CD4-positive, alpha-beta memory T cell (primary cell): ENCODE results near the gene CCDC93. TPM values are rescaled to one million over a fixed set of nuclear protein-coding genes. Genes with fewer than 3 reads are reported as not detected.
"Not testable (repeated sequence)": the region's sequence is repeated elsewhere in the genome, so short reads cannot be mapped to it uniquely, and the experiment has no call there.

Experiments used
- CTCF ChIA-PET: fragments of 350-600 bp; sonication (Branson Sonifier 250); formaldehyde crosslinking; loops from one replicate; lab custom pipeline; 2021; ENCODE audit warnings: inconsistent platforms; ENCODE audit not compliant: partially characterized antibody; lab: Charles Lee
- POLR2A ChIA-PET: fragments of 350-600 bp; sonication (Branson Sonifier 250); formaldehyde crosslinking; loops from one replicate; lab custom pipeline; 2021; ENCODE audit not compliant: partially characterized antibody; lab: Charles Lee
- DNase-seq, 5 donors: peaks; one replicate each; pipeline versions ENCODE4 v3.0.0 to v3.0.0-alpha.2; 2020 to 2022; ENCODE audit warnings: mixed read lengths in 1 of 5
- H3K27ac ChIP-seq: one replicate; pipeline ENCODE4 v1.7.0; 2013; ENCODE audit warnings: low read depth, low read length
- H3K27me3 ChIP-seq: 2 replicates; pipeline ENCODE4 v1.7.0; 2013; ENCODE audit warnings: mild to moderate bottlenecking, low read length, moderate library complexity; ENCODE audit not compliant: insufficient read depth
- H3K36me3 ChIP-seq: 2 replicates; pipeline ENCODE4 v1.7.0; 2013; ENCODE audit warnings: mild to moderate bottlenecking, low read length, moderate library complexity; ENCODE audit not compliant: insufficient read depth
- H3K4me1 ChIP-seq: 2 replicates; pipeline ENCODE4 v1.7.0; 2013; ENCODE audit warnings: mild to moderate bottlenecking, low read length, moderate library complexity; ENCODE audit not compliant: insufficient read depth
- H3K4me3 ChIP-seq, 2 donors: one replicate each; pipeline ENCODE4 v1.7.0; 2013; ENCODE audit warnings: low read length in 2 of 2, mild to moderate bottlenecking in 1 of 2
- H3K9me3 ChIP-seq, 2 donors: one replicate each; pipeline ENCODE4 v1.7.0; 2013; ENCODE audit warnings: low read length in 2 of 2, control low read depth in 1 of 2; ENCODE audit not compliant: control insufficient read depth in 1 of 2
- H3K27ac Mint-ChIP-seq, 7 donors: one replicate each; pipeline ENCODE4 v1.8.0; 2020 to 2021; ENCODE audit warnings: mixed read lengths in 7 of 7, mild to moderate bottlenecking in 6 of 7, inconsistent platforms in 3 of 7, moderate library complexity in 3 of 7
- H3K27me3 Mint-ChIP-seq, 2 donors: one replicate each; pipeline ENCODE4 v1.8.0; 2020 to 2021; ENCODE audit warnings: mixed read lengths in 2 of 2
- H3K36me3 Mint-ChIP-seq, 2 donors: one replicate each; pipeline ENCODE4 v1.8.0; 2020 to 2021; ENCODE audit warnings: mixed read lengths in 2 of 2, inconsistent platforms in 1 of 2, mild to moderate bottlenecking in 1 of 2
- H3K4me1 Mint-ChIP-seq, 4 donors: one replicate each; pipeline ENCODE4 v1.8.0; 2020 to 2021; ENCODE audit warnings: mixed read lengths in 4 of 4, mild to moderate bottlenecking in 1 of 4
- H3K4me3 Mint-ChIP-seq, 8 donors: one replicate each; pipeline ENCODE4 v1.8.0; 2020 to 2021; ENCODE audit warnings: mixed read lengths in 8 of 8, mild to moderate bottlenecking in 7 of 8, moderate library complexity in 6 of 8, inconsistent platforms in 3 of 8
- H3K9me3 Mint-ChIP-seq, 8 donors: one replicate each; pipeline ENCODE4 v1.8.0; 2020 to 2021; ENCODE audit warnings: mixed read lengths in 8 of 8, mild to moderate bottlenecking in 5 of 8, inconsistent platforms in 3 of 8, moderate library complexity in 1 of 8
- intact Hi-C: fragments of 100-400 bp; cut with micrococcal nuclease; formaldehyde crosslinking; loops from one replicate; pipeline ENCODE4 v1.15.1; 2023
- polyA plus RNA-seq, 2 donors: library from polyadenylated mRNA; unstranded; fragments of 300-500 nt; fragmentation: Illumina TruSeq; gene quantifications; one replicate each; pipeline ENCODE4 v1.2.3, GENCODE V29; 2021
- total RNA-seq, 2 experiments: library from RNA; stranded (reverse); gene quantifications; one replicate each; pipeline ENCODE4 v1.2.3, GENCODE V29; 2021

CCDC93 gene
- total and polyA plus RNA-seq, 4 experiments from 2014 or later: 3.2 to 73.3 (median 40.5) TPM

GRCh38 chr2:117930775-117931174 lies 83.1 kb downstream of the CCDC93 start:
- H3K27ac Mint-ChIP-seq: peak overlapping the region in 2 of 7 donors; percentile 26 to 63
- intact Hi-C loops: no loop called here
- H3K36me3 ChIP-seq: peaks cover 61% of the 10 kb centered on the region

GRCh38 chr2:117923471-117923870 lies 90.4 kb downstream of the CCDC93 start:
- H3K27me3 ChIP-seq, H3K27me3 Mint-ChIP-seq, H3K9me3 Mint-ChIP-seq, H3K9me3 ChIP-seq, H3K27ac ChIP-seq, intact Hi-C loops, H3K27ac Mint-ChIP-seq, H3K4me1 Mint-ChIP-seq, POLR2A ChIA-PET, H3K4me3 Mint-ChIP-seq, H3K4me1 ChIP-seq, H3K4me3 ChIP-seq, DNase-seq: not testable (repeated sequence)
- H3K36me3 ChIP-seq: peaks cover 32% of the 10 kb centered on the region
- H3K36me3 Mint-ChIP-seq: peaks cover 79 to 87% of the 10 kb centered on the region in 2 donors
- CTCF ChIA-PET: interaction anchor here (1.3 kb wide), 1 partner anchor 79 kb away, joined by 3 read pairs; no protein-coding TSS in a partner anchor

More at GRCh38 chr2:117930775-117931174, 83.1 kb downstream of the CCDC93 start:
- ChIA-PET CTCF (interaction anchor here (3.0 kb wide), 1 partner anchor 73 kb away, joined by 8 read pairs; no protein-coding TSS in a partner anchor), POLR2A (no interaction called here)
- Histone ChIP-seq H3K27me3 (no peaks in the 10 kb centered on the region), H3K27ac (no peak overlapping the region), H3K9me3 (no peaks in the 10 kb centered on the region), H3K4me3 (no peak overlapping the region), H3K4me1 (no peaks in the 10 kb centered on the region)
- Mint-ChIP-seq H3K36me3 (peaks cover 88 to 89% of the 10 kb centered on the region in 2 donors), H3K27me3 (no peaks in the 10 kb centered on the region), H3K9me3 (peaks cover 0 to 7% (median 1%) of the 10 kb centered on the region in 8 donors), H3K4me3 (no peak overlapping the region), H3K4me1 (peaks cover 0 to 3% (median 0%) of the 10 kb centered on the region in 4 donors)
- no peak for DNase-seq

DNA sequence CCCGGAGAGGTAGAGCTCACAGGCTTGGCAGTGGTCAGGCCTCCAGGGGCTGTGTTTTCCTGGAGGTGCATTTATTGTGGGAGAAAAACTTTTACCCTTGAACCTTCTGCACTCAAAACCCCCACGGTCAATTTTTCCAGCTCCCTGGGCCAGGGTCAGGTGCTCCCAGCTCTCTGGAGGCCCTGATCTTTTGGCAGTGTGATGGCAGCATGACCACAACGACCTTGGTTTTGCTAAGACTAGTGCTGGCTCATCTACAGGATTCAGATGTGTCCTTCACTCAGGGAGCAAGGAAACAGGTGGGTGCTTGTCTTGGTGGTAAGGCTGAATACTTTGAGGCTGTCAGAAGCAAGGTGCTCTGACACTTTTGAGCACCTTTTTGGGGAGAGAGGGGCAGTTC lies 92.3 kb downstream of the CCDC93 start:
- H3K27me3 ChIP-seq: no peaks in the 10 kb centered on the region
- H3K4me3 ChIP-seq: no peak overlapping the region
- no peak overlapping the region for H3K27ac ChIP-seq
- H3K27ac Mint-ChIP-seq: peak overlapping the region in 1 of 7 donors; percentile 37
- H3K4me1 Mint-ChIP-seq: peaks cover 0 to 2% (median under 1%) of the 10 kb centered on the region in 4 donors
- H3K4me3 Mint-ChIP-seq: no peak overlapping the region
- H3K27me3 Mint-ChIP-seq: no peaks in the 10 kb centered on the region
- H3K9me3 ChIP-seq: no peaks in the 10 kb centered on the region
- H3K36me3 ChIP-seq: peaks cover 50% of the 10 kb centered on the region
- H3K36me3 Mint-ChIP-seq: peaks cover 85 to 91% of the 10 kb centered on the region in 2 donors
- H3K9me3 Mint-ChIP-seq: peaks cover 0 to 6% (median 0%) of the 10 kb centered on the region in 8 donors
- no peaks in the 10 kb centered on the region for H3K4me1 ChIP-seq
- intact Hi-C loops: no loop called here
- DNase-seq: no peak
- CTCF ChIA-PET: no interaction called here
- POLR2A ChIA-PET: no interaction called here

GRCh38 chr2:117918608-117919007 lies 95.3 kb downstream of the CCDC93 start:
- Histone ChIP-seq H3K4me1 (no peaks in the 10 kb centered on the region), H3K9me3 (peaks cover 0 to 3% of the 10 kb centered on the region in 2 donors), H3K27ac (no peak overlapping the region), H3K36me3 (peaks cover 50% of the 10 kb centered on the region), H3K4me3 (no peak overlapping the region), H3K27me3 (no peaks in the 10 kb centered on the region)
- Mint-ChIP-seq H3K4me3 (no peak overlapping the region), H3K4me1 (peaks cover 0 to 2% (median under 1%) of the 10 kb centered on the region in 4 donors), H3K9me3 (peaks cover 0 to 12% (median 10%) of the 10 kb centered on the region in 8 donors), H3K27ac (no peak overlapping the region), H3K36me3 (peaks cover 89 to 90% of the 10 kb centered on the region in 2 donors), H3K27me3 (no peaks in the 10 kb centered on the region)
- CTCF ChIA-PET: no interaction called here
- intact Hi-C loops: no loop called here
- DNase-seq: no peak
- POLR2A ChIA-PET: interaction anchor here (0.9 kb wide), 1 partner anchor 10 kb away, joined by 3 read pairs; no protein-coding TSS in a partner anchor

- Histone ChIP-seq H3K9me3 (peaks cover 0 to 3% of the 10 kb centered on the region in 2 donors), H3K27me3 (no peaks in the 10 kb centered on the region), H3K36me3 (peaks cover 49% of the 10 kb centered on the region), H3K4me1 (no peaks in the 10 kb centered on the region), H3K27ac (no peak overlapping the region), H3K4me3 (no peak overlapping the region)
- CTCF ChIA-PET: no interaction called here
- POLR2A ChIA-PET: interaction anchor here (0.9 kb wide), 1 partner anchor 11 kb away, joined by 3 read pairs; no protein-coding TSS in a partner anchor
- peaks cover 84 to 91% of the 10 kb centered on the region in 2 donors for H3K36me3 Mint-ChIP-seq
- no peak for DNase-seq
- H3K27me3 Mint-ChIP-seq: no peaks in the 10 kb centered on the region
- H3K4me1 Mint-ChIP-seq: peaks cover 0 to 2% (median under 1%) of the 10 kb centered on the region in 4 donors
- intact Hi-C loops: no loop called here
- no peak overlapping the region for H3K4me3 Mint-ChIP-seq
- peaks cover 0 to 20% (median 16%) of the 10 kb centered on the region in 8 donors for H3K9me3 Mint-ChIP-seq
- H3K27ac Mint-ChIP-seq: no peak overlapping the region
Measured at GRCh38 chr2:117917223-117917917, 96.5 kb downstream of the CCDC93 start.

- Mint-ChIP-seq H3K27ac (no peak overlapping the region), H3K36me3 (no peaks in the 10 kb centered on the region), H3K27me3 (peaks cover 1 to 2% of the 10 kb centered on the region in 2 donors), H3K9me3 (peaks cover 2 to 54% (median 34%) of the 10 kb centered on the region in 8 donors), H3K4me3 (no peak overlapping the region), H3K4me1 (no peaks in the 10 kb centered on the region)
- no peak for DNase-seq
- ChIA-PET CTCF (no interaction called here), POLR2A (no interaction called here)
- Histone ChIP-seq H3K4me3 (no peak overlapping the region), H3K36me3 (no peaks in the 10 kb centered on the region), H3K9me3 (no peaks in the 10 kb centered on the region), H3K4me1 (no peaks in the 10 kb centered on the region), H3K27me3 (no peaks in the 10 kb centered on the region), H3K27ac (no peak overlapping the region)
- intact Hi-C loops: no loop called here
Measured at GRCh38 chr2:117902933-117903332, 110.9 kb downstream of the CCDC93 start.

DNA sequence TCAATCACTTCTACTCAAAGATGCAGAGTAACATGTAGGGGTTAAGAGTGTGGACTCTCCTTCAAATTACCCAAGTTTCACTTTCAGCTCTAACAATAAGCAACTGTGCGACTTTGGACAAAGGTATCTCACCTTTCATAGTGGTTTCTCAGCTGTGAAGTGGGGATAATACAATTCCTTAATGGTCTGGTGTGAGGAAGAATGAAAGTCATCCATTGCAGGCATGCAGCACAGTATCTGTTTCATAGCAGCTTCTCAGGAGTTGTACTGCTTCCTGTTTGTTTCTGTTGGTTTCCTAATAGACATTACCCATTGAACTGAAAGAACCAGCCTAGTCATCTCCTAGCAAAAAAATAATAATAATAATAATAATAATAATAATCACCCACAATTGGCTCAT lies 125.0 kb downstream of the CCDC93 start:
- H3K27ac Mint-ChIP-seq: no peak overlapping the region
- peaks cover 0 to 12% (median under 1%) of the 10 kb centered on the region in 8 donors for H3K9me3 Mint-ChIP-seq
- no peaks in the 10 kb centered on the region for H3K36me3 Mint-ChIP-seq
- CTCF ChIA-PET: no interaction called here
- no peaks in the 10 kb centered on the region for H3K27me3 ChIP-seq
- no peak overlapping the region for H3K4me3 Mint-ChIP-seq
- no peaks in the 10 kb centered on the region for H3K36me3 ChIP-seq
- intact Hi-C loops: no loop called here
- no peak for DNase-seq
- no peaks in the 10 kb centered on the region for H3K4me1 Mint-ChIP-seq
- H3K4me1 ChIP-seq: no peaks in the 10 kb centered on the region
- no peak overlapping the region for H3K27ac ChIP-seq
- no peak overlapping the region for H3K4me3 ChIP-seq
- H3K9me3 ChIP-seq: no peaks in the 10 kb centered on the region
- POLR2A ChIA-PET: no interaction called here
- peaks cover 1 to 5% of the 10 kb centered on the region in 2 donors for H3K27me3 Mint-ChIP-seq
